HG02981 (cell line): ENCODE measurements around the gene BIN1.

ENCODE experiments used
- ATAC-seq: cut with Tn5 transposase; IDR thresholded peaks from one replicate; pipeline ENCODE4 v1.9.1; 2021; ENCODE audit warnings: mild to moderate bottlenecking, moderate library complexity; ENCODE audit not compliant: unreplicated experiment

BIN1 gene

GRCh38 chr2:127078028-127078427 is 28.9 kb downstream of the BIN1 start:
- ATAC-seq, result no peak

- no peak for ATAC-seq
These were observed 30.0 kb downstream of the BIN1 start for GRCh38 chr2:127076924-127077323.

GRCh38 chr2:127076290-127076689 is 30.7 kb downstream of the BIN1 start:
- no peak for ATAC-seq

GRCh38 chr2:127075821-127076220 is 31.1 kb downstream of the BIN1 start:
- no peak for ATAC-seq

GRCh38 chr2:127074936-127075335 is 32.0 kb downstream of the BIN1 start:
- ATAC-seq, result no peak

- ATAC-seq, result no peak
These were observed 32.6 kb downstream of the BIN1 start for GRCh38 chr2:127074358-127074757.

- ATAC-seq, result no peak
These were observed 34.0 kb downstream of the BIN1 start for GRCh38 chr2:127072970-127073369.

GRCh38 chr2:127072396-127072795 is 34.6 kb downstream of the BIN1 start:
- no peak for ATAC-seq

GRCh38 chr2:127071901-127072328 is 35.0 kb downstream of the BIN1 start:
- ATAC-seq, result no peak

- no peak for ATAC-seq
These were observed 36.7 kb downstream of the BIN1 start for GRCh38 chr2:127070221-127070620.

- ATAC-seq, result no peak
These were observed 37.4 kb downstream of the BIN1 start for GRCh38 chr2:127069536-127069935.

- no peak for ATAC-seq
These were observed 38.0 kb downstream of the BIN1 start for GRCh38 chr2:127069003-127069402.

GRCh38 chr2:127068351-127068741 is 38.6 kb downstream of the BIN1 start:
- ATAC-seq, result no peak

- ATAC-seq, result no peak
These were observed 39.2 kb downstream of the BIN1 start for GRCh38 chr2:127067620-127068350.

- no peak for ATAC-seq
These were observed 40.0 kb downstream of the BIN1 start for GRCh38 chr2:127066942-127067341.

GRCh38 chr2:127065940-127066318 is 41.0 kb downstream of the BIN1 start:
- no peak for ATAC-seq

GRCh38 chr2:127065299-127065939 is 41.5 kb downstream of the BIN1 start:
- no peak for ATAC-seq

GRCh38 chr2:127064642-127065250 is 42.2 kb downstream of the BIN1 start:
- ATAC-seq, result peak; percentile 81

GRCh38 chr2:127063701-127064590 is 43.0 kb downstream of the BIN1 start:
- no peak for ATAC-seq

- no peak for ATAC-seq
These were observed 45.3 kb downstream of the BIN1 start for GRCh38 chr2:127061375-127062273.
